HG02588 (cell line): ENCODE results near the gene C4orf50.
"Not testable (repeated sequence)": the region's sequence is repeated elsewhere in the genome, so short reads cannot be mapped to it uniquely, and the experiment has no call there.

Experiments used
- ATAC-seq: cut with Tn5 transposase; IDR thresholded peaks from one replicate; pipeline ENCODE4 v1.9.1; 2021; ENCODE audit warnings: mild to moderate bottlenecking, moderate library complexity; ENCODE audit not compliant: unreplicated experiment

The C4orf50 gene

DNA sequence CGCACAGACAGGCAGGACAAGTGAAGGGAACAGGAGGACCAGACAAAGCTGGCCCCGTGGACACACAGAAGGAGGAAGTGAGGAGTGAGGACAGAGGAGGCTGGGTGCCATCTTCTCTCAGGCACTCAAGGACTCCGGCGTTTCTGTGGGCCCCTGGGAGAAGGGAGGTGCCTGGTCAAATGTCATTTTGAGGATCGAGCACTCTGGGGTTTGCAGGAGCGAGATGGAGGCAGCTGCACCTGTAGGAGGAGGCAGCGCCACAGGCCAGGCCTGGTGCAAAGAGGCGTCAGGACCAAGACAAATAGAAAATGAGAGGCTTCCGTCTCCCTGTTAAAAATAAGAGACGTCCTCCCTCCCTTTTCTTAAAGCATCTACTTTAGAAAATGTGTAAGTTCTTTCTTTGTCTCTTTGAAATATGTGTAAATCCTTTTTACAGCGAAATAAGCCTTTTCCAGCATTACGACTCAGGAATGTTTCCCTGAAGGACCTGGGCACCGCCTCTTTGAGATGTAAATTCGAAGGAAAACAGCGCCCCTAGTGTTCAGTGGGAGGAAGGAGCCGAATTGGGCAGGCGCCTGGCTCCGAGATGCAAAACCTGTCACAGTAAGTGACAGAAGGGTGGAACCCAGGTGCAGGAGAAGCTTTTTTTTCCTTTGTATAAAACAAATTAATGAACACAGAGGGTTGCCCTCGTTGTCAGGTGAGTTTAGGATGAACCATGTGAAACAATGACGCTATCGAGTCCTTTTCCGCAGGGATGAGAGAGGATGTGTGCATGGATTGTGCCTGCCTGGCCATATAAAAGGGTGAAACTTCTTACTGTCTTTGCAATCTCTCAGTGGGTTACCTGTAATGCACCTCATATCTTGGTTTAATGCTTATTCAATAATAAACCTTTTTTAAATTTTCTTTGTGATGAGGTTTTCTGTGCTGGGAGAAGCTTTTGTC, 1.4 kb upstream of the C4orf50 start:
- ATAC-seq: no peak

GRCh38 chr4:6017800-6018199, 431 bp downstream of the C4orf50 start:
- no peak for ATAC-seq

DNA sequence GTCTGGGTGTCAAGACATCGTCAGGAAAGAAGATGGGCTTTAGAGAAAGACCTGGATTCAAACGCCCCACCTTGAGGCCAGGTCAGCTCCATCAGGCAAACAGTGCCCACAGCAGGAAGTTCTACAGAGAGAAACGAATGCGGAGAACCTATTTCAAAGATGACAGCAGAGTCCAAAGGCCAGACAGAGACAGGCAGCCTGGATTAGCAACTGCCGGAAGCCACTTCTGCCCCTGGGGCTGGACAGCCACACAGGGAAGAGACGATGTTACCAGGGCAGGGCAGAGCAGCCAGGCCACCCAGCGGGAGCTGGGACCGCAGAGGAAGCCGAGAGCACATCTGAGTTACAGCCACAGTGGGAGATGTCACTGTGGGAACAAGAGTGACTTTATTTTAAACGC, 1.2 kb downstream of the C4orf50 start:
- ATAC-seq: no peak

- no peak for ATAC-seq
Measured at GRCh38 chr4:6013564-6013963, 4.7 kb downstream of the C4orf50 start.

GRCh38 chr4:6012200-6012599, 6.0 kb downstream of the C4orf50 start:
- no peak for ATAC-seq

DNA sequence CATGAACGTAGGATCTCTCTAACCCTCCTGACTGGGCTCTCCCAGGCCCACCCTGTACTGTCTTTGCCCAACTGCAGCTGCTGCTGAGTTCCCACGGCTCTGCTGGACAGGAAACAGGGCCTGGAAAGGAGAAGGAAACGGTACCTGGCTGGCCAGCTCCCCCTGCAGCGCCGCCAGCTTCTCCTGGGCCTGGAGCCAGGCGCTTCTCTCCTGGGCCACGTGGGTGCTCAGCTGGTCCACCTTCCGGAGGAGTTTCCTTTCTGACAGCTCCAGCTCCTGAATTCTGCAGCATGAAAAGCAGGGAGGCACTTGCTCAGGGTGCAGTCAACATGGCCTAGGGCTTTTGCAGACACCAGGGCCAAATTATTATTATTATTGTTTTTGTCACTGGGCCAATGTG, 6.5 kb downstream of the C4orf50 start:
- no peak for ATAC-seq

DNA sequence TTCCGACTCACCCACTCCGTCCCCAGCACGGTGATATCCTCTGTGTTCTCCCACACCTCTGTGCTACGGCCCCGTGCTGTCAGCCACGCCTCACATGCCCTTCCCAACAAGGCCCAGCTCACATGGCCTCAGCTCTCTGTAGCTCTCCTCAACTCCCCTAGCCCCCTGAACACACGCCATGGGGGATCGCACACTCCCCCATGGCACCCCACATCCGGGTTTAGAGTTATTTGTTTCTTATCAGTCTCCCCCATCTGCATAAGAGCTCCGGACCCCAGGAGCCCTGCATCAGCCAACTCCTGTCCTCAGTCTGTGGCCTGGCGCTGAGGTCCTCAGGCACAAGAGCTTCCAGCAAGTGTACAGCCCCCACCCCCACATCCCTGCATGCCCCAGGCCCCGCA, 7.0 kb downstream of the C4orf50 start:
- ATAC-seq: no peak

DNA sequence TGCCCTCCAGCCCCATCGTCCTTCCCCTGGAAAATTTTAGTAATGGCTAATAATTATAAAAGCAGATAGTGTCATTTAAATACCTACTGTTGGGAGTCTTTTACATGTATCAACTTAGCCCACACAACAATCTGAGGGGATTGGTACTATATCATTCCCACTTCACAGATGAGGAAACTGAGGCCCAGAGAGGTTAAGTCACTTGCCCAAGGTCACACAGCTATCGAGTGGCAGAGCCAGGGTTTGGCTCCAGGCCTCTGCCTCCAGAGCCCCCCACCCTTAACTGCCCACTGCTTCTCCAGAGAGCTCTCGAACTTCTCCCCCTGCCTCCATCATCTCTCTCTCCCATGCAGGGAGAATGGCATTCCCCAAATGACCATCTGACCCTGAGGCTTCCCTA, 7.4 kb downstream of the C4orf50 start:
- no peak for ATAC-seq

DNA sequence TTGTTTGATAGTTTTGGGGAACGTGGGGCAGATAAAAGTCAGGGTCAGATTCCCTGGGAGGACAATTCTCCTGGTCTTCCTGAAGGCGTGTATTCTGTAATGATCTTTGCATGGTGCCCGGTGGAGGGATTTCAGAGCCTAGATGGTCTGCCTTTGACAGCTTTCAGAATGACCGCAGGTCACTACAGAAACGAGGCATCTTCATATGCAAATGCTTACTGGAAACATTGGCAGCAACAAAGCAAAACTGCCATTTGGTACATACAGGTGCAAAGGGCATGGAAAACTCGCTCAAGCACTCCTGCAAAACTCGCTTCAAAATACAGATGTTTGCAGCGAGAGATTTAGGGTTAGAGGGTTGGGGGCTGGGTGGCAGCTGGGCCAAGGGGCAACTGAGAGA, 8.8 kb downstream of the C4orf50 start:
- no peak for ATAC-seq

DNA sequence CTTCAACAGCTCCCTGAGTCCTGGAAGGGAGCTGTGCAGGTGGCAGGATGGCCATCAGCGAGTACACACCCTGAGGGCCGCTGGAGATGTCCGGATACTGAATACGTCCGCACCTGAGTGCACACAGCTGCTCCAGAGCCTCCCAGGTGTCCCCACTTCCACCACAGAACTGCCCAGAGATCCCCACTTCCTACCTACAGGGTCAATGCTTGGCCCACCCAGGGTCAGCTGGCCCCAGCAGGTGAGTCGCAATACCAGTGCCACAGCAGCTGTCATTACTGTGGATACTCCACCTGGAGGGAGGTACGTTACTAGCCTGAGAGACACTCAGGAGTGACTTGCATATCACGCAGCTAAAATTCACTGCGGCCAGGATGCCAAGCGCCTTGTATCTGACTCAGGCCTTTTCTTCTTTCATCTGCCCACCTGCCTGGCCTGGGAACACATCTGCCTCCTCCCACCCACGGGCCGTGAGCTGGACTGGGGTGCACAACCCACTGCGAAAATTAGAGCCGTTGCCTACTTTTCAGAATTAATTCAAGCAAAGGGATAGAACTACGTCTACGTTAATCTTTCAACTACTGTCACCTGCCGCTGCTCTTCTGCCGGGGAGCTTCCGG, 9.4 kb downstream of the C4orf50 start:
- ATAC-seq: no peak

DNA sequence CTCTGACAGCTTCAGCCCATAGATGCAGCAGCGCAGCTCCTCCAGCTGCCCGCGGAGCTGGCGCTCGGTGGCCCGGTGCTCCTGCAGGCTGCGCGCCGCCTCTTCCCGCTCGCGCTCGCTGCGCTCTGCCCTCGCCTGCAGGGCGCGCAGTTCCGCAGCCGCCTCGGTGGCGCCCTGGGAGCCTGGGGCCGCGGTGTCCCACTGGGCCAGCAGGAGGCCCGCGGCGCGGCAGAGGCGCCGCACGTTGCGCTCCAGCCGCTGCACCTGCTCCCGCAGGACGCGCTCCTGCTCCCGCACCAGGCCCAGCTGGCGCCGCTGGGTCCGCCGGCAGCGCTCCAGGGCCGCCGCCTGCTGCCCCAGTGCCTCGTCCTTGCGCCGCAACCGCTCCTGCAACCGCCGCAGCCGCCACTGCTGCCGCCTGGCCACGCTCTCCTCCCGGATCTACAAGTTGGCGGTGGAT, 10.1 kb downstream of the C4orf50 start:
- ATAC-seq: no peak

DNA sequence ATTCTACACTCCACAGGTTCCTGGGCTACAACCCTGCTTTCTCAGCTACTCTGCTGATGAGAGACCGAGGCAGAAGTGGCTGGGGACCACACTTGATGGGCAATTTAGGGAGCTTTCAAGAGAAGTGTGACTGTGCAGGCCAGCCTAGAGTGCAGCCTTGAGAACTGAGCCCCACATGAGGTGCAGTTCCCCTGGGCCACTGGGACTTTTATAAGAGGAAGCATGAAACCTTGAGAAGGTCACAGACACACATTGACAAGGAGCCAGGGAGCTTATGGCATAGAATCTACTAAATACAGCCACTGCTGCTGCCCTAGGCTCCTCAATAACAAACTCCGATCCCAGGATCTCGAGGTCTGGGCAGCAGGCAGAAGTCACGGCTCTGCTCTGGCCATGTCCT, 13.1 kb downstream of the C4orf50 start:
- ATAC-seq: no peak

GRCh38 chr4:6003485-6003884, 14.7 kb downstream of the C4orf50 start:
- not testable (repeated sequence) for ATAC-seq

DNA sequence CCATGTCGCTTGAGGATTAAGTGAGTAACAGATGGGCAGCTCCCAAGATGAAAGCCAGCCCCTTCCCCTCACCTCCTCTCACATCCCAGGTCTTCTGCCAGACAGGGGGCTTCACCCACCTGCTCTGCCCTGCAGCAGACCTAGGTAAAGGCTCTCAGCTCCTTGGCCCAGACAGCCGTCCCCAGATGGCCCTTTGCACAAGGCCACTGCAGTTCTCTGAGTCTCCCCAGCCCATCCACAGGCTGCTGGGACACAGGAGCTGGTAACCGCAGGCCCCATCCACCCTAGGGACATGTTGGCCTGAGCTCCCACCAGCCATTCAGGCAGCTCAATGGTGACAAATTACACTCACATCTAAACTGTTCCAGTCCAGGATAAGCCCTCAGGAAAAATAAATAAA, 15.3 kb downstream of the C4orf50 start:
- no peak for ATAC-seq

- no peak for ATAC-seq
Measured at GRCh38 chr4:6002492-6002833, 15.8 kb downstream of the C4orf50 start.

DNA sequence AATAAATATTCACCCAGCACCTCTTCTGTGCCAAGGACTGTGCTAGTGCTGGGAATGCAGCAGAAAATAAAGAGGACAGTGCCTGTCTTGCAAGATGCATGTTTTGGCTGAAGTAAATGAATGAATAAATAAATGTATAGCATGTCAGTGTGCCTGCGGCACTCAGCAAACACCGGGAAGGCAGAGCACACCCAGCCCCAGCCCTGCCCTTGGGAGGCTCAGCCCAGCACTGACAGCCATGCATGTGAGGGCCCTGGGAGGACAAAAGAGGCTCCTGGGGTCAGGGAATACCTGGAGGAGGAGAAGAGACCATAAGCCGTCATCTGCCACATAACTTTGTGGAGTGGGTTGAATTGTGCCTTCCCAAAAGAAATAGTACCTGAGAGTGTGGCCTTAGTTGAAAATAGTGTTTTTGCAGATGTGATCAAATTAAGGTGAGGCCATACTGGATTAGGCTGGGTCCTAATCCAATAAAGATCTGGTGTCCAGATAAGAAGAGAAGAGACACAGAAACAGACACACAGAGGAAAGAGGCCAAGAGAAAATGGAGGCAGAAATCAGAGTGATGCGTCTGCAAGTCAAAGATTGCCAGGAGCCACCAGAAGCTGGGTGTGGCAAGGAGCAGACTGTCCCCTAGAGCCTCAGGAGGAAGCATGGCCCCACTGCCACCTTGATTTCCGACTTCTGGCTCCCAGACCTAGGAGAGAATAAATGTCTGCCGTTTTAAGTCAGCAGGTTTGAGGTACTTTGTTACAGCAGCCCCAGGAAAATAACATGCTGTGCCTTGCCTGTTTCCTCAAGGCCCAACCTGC, 16.3 kb downstream of the C4orf50 start:
- ATAC-seq: no peak

- ATAC-seq: no peak
Measured at GRCh38 chr4:5999830-6000365, 18.3 kb downstream of the C4orf50 start.

- no peak for ATAC-seq
Measured at GRCh38 chr4:5999356-5999755, 18.9 kb downstream of the C4orf50 start.

GRCh38 chr4:5998333-5998936, 19.8 kb downstream of the C4orf50 start:
- no peak for ATAC-seq

- no peak for ATAC-seq
Measured at GRCh38 chr4:5996641-5997040, 21.6 kb downstream of the C4orf50 start.
